GM19467 (cell line): ENCODE results near the gene ATXN10.

Experiments used
- ATAC-seq: cut with Tn5 transposase; IDR thresholded peaks from one replicate; pipeline ENCODE4 v1.9.1; 2021; ENCODE audit warnings: mild to moderate bottlenecking, moderate library complexity; ENCODE audit not compliant: unreplicated experiment

The ATXN10 gene

GRCh38 chr22:45848904-45849303 is 177.3 kb downstream of the ATXN10 start:
- no peak for ATAC-seq

GRCh38 chr22:45852826-45853225 is 181.2 kb downstream of the ATXN10 start:
- ATAC-seq, result no peak

GRCh38 chr22:45855961-45856360 is 184.3 kb downstream of the ATXN10 start:
- no peak for ATAC-seq

- no peak for ATAC-seq
These were observed 185.9 kb downstream of the ATXN10 start for GRCh38 chr22:45857519-45857918.

- no peak for ATAC-seq
These were observed 187.9 kb downstream of the ATXN10 start for GRCh38 chr22:45859231-45860161.

GRCh38 chr22:45860201-45860600 is 188.6 kb downstream of the ATXN10 start:
- no peak for ATAC-seq

GRCh38 chr22:45861259-45861658 is 189.6 kb downstream of the ATXN10 start:
- no peak for ATAC-seq

GRCh38 chr22:45863981-45864751 is 192.5 kb downstream of the ATXN10 start:
- ATAC-seq, result no peak

GRCh38 chr22:45864959-45865476 is 193.4 kb downstream of the ATXN10 start:
- no peak for ATAC-seq

GRCh38 chr22:45865561-45866125 is 194.0 kb downstream of the ATXN10 start:
- no peak for ATAC-seq

GRCh38 chr22:45866126-45866645 is 194.6 kb downstream of the ATXN10 start:
- ATAC-seq, result no peak

GRCh38 chr22:45866646-45867117 is 195.0 kb downstream of the ATXN10 start:
- ATAC-seq, result no peak

GRCh38 chr22:45867118-45867905 is 195.7 kb downstream of the ATXN10 start:
- ATAC-seq, result no peak

- no peak for ATAC-seq
These were observed 196.4 kb downstream of the ATXN10 start for GRCh38 chr22:45867906-45868555.

- ATAC-seq, result no peak
These were observed 197.1 kb downstream of the ATXN10 start for GRCh38 chr22:45868571-45869339.

GRCh38 chr22:45869340-45869847 is 197.8 kb downstream of the ATXN10 start:
- no peak for ATAC-seq

- no peak for ATAC-seq
These were observed 198.4 kb downstream of the ATXN10 start for GRCh38 chr22:45870011-45870410.

- no peak for ATAC-seq
These were observed 200.1 kb downstream of the ATXN10 start for GRCh38 chr22:45871721-45872120.
